ENCODE results near the gene ZNF385D. TPM values are rescaled to one million over a fixed set of nuclear protein-coding genes. Genes with fewer than 3 reads are reported as not detected.

Gene ZNF385D
- total RNA-seq, 1 donor from 2014 or later = 2.1 TPM

GRCh38 chr3:21744793-21745192, 6.2 kb downstream of the ZNF385D start:
- Mint-ChIP-seq H3K4me1 (peaks cover 2% of the 10 kb centered on the region), H3K27me3 (ENCODE audit: low read depth) (peaks cover 15% of the 10 kb centered on the region), H3K4me3 (no peak overlapping the region), H3K36me3 (ENCODE audit: low read depth) (no peaks in the 10 kb centered on the region), H3K27ac (ENCODE audit: unreplicated experiment) (no peak overlapping the region), H3K9me3 (no peaks in the 10 kb centered on the region)
- TF ChIP-seq CTCF (conservative IDR thresholded peaks at IDR 0.05) = no peak
- no peak for DNase-seq (ENCODE audit: low read depth, low spot score)

- TF ChIP-seq CTCF (conservative IDR thresholded peaks at IDR 0.05) = no peak
- no peaks in the 10 kb centered on the region for H3K36me3 Mint-ChIP-seq (ENCODE audit: low read depth)
Measured at GRCh38 chr3:21738935-21739702, 11.9 kb downstream of the ZNF385D start.

GRCh38 chr3:21738283-21738682, 12.7 kb downstream of the ZNF385D start:
- no peaks in the 10 kb centered on the region for H3K36me3 Mint-ChIP-seq (ENCODE audit: low read depth)
- no peak for DNase-seq (ENCODE audit: low read depth, low spot score)
- no peak overlapping the region for H3K27ac Mint-ChIP-seq (ENCODE audit: unreplicated experiment)
- H3K4me1 Mint-ChIP-seq = no peaks in the 10 kb centered on the region
- no peaks in the 10 kb centered on the region for H3K9me3 Mint-ChIP-seq
- no peaks in the 10 kb centered on the region for H3K27me3 Mint-ChIP-seq (ENCODE audit: low read depth)
- H3K4me3 Mint-ChIP-seq = no peak overlapping the region
- no peak for TF ChIP-seq CTCF (conservative IDR thresholded peaks at IDR 0.05)

More at GRCh38 chr3:21738935-21739702, 11.9 kb downstream of the ZNF385D start:
- Mint-ChIP-seq H3K9me3 (no peaks in the 10 kb centered on the region), H3K27ac (ENCODE audit: unreplicated experiment) (no peak overlapping the region), H3K4me1 (no peaks in the 10 kb centered on the region), H3K4me3 (no peak overlapping the region), H3K27me3 (ENCODE audit: low read depth) (no peaks in the 10 kb centered on the region)
- no peak for DNase-seq (ENCODE audit: low read depth, low spot score)

GRCh38 chr3:21734746-21735145, 16.3 kb downstream of the ZNF385D start:
- Mint-ChIP-seq H3K4me3 (no peak overlapping the region), H3K27ac (ENCODE audit: unreplicated experiment) (no peak overlapping the region), H3K27me3 (ENCODE audit: low read depth) (no peaks in the 10 kb centered on the region), H3K4me1 (no peaks in the 10 kb centered on the region), H3K9me3 (peaks cover 8% of the 10 kb centered on the region), H3K36me3 (ENCODE audit: low read depth) (no peaks in the 10 kb centered on the region)
- no peak for TF ChIP-seq CTCF (conservative IDR thresholded peaks at IDR 0.05)
- DNase-seq (ENCODE audit: low read depth, low spot score) = no peak

- H3K4me1 Mint-ChIP-seq = no peaks in the 10 kb centered on the region
- peaks cover 19% of the 10 kb centered on the region for H3K9me3 Mint-ChIP-seq
- no peak overlapping the region for H3K4me3 Mint-ChIP-seq
- TF ChIP-seq CTCF (conservative IDR thresholded peaks at IDR 0.05) = no peak
- H3K27me3 Mint-ChIP-seq (ENCODE audit: low read depth) = no peaks in the 10 kb centered on the region
- DNase-seq (ENCODE audit: low read depth, low spot score) = no peak
- H3K27ac Mint-ChIP-seq (ENCODE audit: unreplicated experiment) = no peak overlapping the region
- no peaks in the 10 kb centered on the region for H3K36me3 Mint-ChIP-seq (ENCODE audit: low read depth)
Measured at GRCh38 chr3:21729888-21730459, 21.0 kb downstream of the ZNF385D start.
